Upper lobe of left lung (tissue), 6 donors: ENCODE data around the gene TTC22. TPM values are rescaled to one million over a fixed set of nuclear protein-coding genes. Genes with fewer than 3 reads are reported as not detected.
A peak's percentile ranks its signal among the peaks of the same experiment; 100 is the strongest.

Experiments used
- ATAC-seq, 2 donors: fragments of 200-7000 bp; cut with Tn5 transposase; one replicate each; pipeline ENCODE4 v1.9.1; 2022; ENCODE audit warnings: mild to moderate bottlenecking in 2 of 2, moderate library complexity in 2 of 2; ENCODE audit not compliant: low FRiP score in 2 of 2
- DNase-seq, 2 donors: peaks; one replicate each; pipeline ENCODE4 v3.0.0-alpha.2; 2019 to 2020
- H3K27ac ChIP-seq, 4 donors: fragments of 200-600 bp; sonication (generic); one replicate each; pipeline ENCODE4 v1.5.1; 2016 to 2019
- H3K27me3 ChIP-seq, 4 donors: fragments of 200-600 bp; sonication (generic); one replicate each; pipeline ENCODE4 v1.5.1; 2017 to 2019
- H3K36me3 ChIP-seq, 4 donors: fragments of 200-600 bp; sonication (generic); one replicate each; pipeline ENCODE4 v1.5.1; 2016 to 2019
- H3K4me1 ChIP-seq, 4 donors: fragments of 200-600 bp; sonication (generic); one replicate each; pipeline ENCODE4 v1.5.1; 2018 to 2019
- H3K4me3 ChIP-seq, 4 donors: fragments of 200-600 bp; sonication (generic); one replicate each; pipeline ENCODE4 v1.5.1; 2017 to 2019; ENCODE audit warnings: mild to moderate bottlenecking in 2 of 4, moderate library complexity in 1 of 4
- H3K9me3 ChIP-seq, 4 donors: fragments of 200-600 bp; sonication (generic); one replicate each; pipeline ENCODE4 v1.5.1; 2018 to 2019
- EP300 ChIP-seq, 4 donors: sonication (generic); formaldehyde crosslinking; IDR thresholded peaks; one replicate each; pipeline ENCODE4 v1.5.1; 2017; ENCODE audit warnings: antibody characterized with exemption in 4 of 4, control low read depth in 2 of 4
- POLR2A ChIP-seq, 4 donors: fragments of 450-650 bp; IDR thresholded peaks; one replicate each; pipeline ENCODE4 v1.5.1; 2016 to 2017; ENCODE audit warnings: antibody characterized with exemption in 4 of 4, mild to moderate bottlenecking in 2 of 4
- POLR2AphosphoS5 ChIP-seq, 2 donors: sonication (generic); formaldehyde crosslinking; IDR thresholded peaks; one replicate each; pipeline ENCODE4 v1.5.1; 2017; ENCODE audit warnings: antibody characterized with exemption in 2 of 2
- WGBS, 2 donors: methylation state at CpG; one replicate each; pipeline ENCODE4 v1.1.5; 2017 to 2018; 5-methylcytosine and 5-hydroxymethylcytosine counted together
- total RNA-seq, 6 donors: library from RNA; depleted of rRNA in 4 of 6; stranded (reverse); fragments of >200 nt in 4 of 6; gene quantifications; one replicate each; pipeline versions ENCODE4 v1.1.0 to v1.2.1, GENCODE V29; 2016 to 2021
- TF ChIP-seq, protein P1 (sequence below), 6 experiments: fragments of 450-650 bp in 4 of 6; fragments of 200-600 bp in 2 of 6; sonication (generic) in 2 of 6; IDR thresholded peaks; one replicate each; pipeline ENCODE4 v1.5.1; 2016 to 2019; ENCODE audit warnings: antibody characterized with exemption in 6 of 6
- donor health status: DM: no; HTN: no; CAD: no; lungs with moderate emphysema.
- donor health status: DM: no; HTN: yes; CAD: no; lungs with severe emphysema.

TTC22 gene
- total RNA-seq, 6 donors from 2014 or later, result 6.9 to 15.7 (median 12.1) TPM

DNA sequence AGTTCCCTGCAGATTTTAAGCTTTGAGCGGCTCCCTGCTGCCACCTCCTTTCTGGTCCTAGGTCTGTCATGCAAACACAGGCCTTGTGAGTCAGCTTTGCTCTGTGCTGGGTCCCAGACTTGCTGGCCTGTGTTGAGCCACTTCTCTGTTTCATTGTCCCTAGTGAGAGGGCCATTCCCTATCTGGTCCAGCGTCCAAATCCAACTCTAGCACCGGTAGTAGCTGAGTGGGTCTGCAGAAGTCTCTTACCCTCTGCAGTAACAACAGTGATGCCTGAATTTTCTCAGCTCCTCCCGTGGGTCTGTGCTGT lies 5.8 kb downstream of the TTC22 start:
- Histone ChIP-seq H3K27me3 (no peaks in the 10 kb centered on the region), H3K4me3 (no peak overlapping the region), H3K36me3 (no peaks in the 10 kb centered on the region), H3K9me3 (peaks cover 0 to 9% (median 4%) of the 10 kb centered on the region in 4 donors), H3K27ac (no peak overlapping the region), H3K4me1 (peaks cover 0 to 15% (median 11%) of the 10 kb centered on the region in 4 donors)
- ATAC-seq (no peak), DNase-seq (no peak)
- no peak for TF ChIP-seq EP300 (IDR thresholded peaks at IDR 0.05)
- TF ChIP-seq POLR2AphosphoS5 (IDR thresholded peaks at IDR 0.05), result no peak
- TF ChIP-seq POLR2A (IDR thresholded peaks at IDR 0.05), result no peak
- TF ChIP-seq, protein P1, sequence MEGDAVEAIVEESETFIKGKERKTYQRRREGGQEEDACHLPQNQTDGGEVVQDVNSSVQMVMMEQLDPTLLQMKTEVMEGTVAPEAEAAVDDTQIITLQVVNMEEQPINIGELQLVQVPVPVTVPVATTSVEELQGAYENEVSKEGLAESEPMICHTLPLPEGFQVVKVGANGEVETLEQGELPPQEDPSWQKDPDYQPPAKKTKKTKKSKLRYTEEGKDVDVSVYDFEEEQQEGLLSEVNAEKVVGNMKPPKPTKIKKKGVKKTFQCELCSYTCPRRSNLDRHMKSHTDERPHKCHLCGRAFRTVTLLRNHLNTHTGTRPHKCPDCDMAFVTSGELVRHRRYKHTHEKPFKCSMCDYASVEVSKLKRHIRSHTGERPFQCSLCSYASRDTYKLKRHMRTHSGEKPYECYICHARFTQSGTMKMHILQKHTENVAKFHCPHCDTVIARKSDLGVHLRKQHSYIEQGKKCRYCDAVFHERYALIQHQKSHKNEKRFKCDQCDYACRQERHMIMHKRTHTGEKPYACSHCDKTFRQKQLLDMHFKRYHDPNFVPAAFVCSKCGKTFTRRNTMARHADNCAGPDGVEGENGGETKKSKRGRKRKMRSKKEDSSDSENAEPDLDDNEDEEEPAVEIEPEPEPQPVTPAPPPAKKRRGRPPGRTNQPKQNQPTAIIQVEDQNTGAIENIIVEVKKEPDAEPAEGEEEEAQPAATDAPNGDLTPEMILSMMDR (IDR thresholded peaks at IDR 0.05), result no peak
- 66 to 75% methylated on average over 4 of the region's 4 CpGs for WGBS, 2 donors

DNA sequence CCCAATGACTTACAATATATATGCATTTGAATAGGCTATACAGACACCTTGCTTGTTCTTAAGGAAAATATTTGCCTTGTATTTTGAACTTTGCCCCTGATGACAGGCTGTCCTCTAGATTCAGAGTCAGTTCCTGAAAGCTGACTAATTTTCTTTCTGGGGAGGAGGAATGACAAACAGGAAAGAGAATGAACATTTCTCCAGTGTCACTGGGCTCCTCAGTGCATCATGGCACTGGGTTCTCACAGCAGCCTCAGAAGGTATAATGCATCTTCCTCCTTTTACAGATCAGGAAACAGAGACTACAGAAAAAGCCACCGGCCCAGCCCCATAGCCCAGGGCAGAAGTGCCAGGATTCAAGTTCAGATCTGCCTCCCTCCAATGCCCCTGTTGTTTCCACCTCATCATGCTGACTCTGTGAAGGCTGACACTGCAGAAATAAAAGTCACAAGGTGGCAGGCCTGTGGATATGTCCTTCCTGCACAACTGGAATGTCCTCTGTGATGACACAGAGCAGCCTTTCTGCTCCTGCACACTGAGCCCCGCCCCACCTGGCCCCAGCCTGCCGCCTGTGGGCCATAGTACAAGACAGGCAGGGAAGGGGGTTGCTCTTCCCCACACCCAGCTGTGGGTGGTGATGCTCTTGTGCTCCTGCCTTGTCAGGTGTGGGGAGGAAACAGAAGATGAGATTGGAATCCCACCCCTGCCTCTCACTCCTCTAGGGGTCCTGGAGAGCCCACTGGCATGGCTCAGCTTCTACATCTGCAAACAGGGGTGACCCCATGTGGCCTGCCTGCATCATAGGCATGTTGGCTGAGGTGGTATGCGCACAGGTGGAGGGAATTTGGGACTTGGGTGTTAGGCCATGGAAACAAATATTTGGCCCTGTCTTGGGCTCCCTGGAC lies 6.4 kb downstream of the TTC22 start:
- H3K4me3 ChIP-seq, result no peak overlapping the region

DNA sequence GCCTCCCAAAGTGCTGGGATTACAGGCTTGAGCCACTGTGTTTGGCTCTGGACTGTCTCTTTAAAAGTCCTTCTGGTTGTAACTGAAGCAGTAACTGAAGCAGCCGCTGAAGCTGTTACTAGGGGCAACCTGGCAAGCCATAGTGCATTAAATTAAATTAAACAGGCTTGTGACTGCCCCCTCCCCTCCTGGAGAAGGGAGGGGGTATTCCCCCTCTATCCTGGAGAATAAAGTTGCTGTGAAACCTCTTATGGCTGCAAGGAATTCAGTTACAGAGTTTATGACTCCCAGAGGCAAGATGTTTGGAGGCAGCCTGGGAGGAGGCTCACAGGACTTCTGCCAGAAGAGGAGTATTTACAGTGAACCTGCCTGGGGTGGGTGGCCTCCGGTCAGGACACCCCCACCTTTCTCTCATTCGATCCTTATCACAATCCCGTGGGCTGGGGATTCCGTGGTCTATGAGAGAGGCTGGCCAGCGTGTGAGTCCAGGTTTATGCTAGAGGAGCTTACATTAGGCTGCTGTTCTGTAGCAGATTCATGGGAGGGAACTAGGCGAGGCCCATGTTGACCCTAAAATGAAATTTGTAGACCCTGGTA lies 8.3 kb downstream of the TTC22 start:
- peaks cover 0 to 9% (median 4%) of the 10 kb centered on the region in 4 donors for H3K9me3 ChIP-seq
- DNase-seq (no peak), ATAC-seq (no peak)
- H3K36me3 ChIP-seq, result no peaks in the 10 kb centered on the region
- no peaks in the 10 kb centered on the region for H3K4me1 ChIP-seq
- 76 to 81% methylated on average over 4 to 7 of the region's 7 CpGs for WGBS, 2 donors
- no peak overlapping the region for H3K27ac ChIP-seq
- TF ChIP-seq POLR2A (IDR thresholded peaks at IDR 0.05) (no peak), EP300 (IDR thresholded peaks at IDR 0.05) (no peak), POLR2AphosphoS5 (IDR thresholded peaks at IDR 0.05) (no peak)
- TF ChIP-seq, protein P1 (IDR thresholded peaks at IDR 0.05), result no peak
- H3K4me3 ChIP-seq, result no peak overlapping the region
- no peaks in the 10 kb centered on the region for H3K27me3 ChIP-seq

More for the DNA sequence above, 6.4 kb downstream of the TTC22 start:
- ATAC-seq, result no peak
- WGBS, 2 donors, result 66 to 86% methylated on average over 4 of the region's 4 CpGs
- peak in 1 of 2 donors; percentile 53 for DNase-seq
- Histone ChIP-seq H3K27me3 (no peaks in the 10 kb centered on the region), H3K36me3 (no peaks in the 10 kb centered on the region), H3K4me1 (peaks cover 0 to 10% (median 7%) of the 10 kb centered on the region in 4 donors), H3K27ac (no peak overlapping the region), H3K9me3 (peaks cover 0 to 9% (median 4%) of the 10 kb centered on the region in 4 donors)
- no peak for TF ChIP-seq POLR2A (IDR thresholded peaks at IDR 0.05)
- no peak for TF ChIP-seq EP300 (IDR thresholded peaks at IDR 0.05)
- TF ChIP-seq POLR2AphosphoS5 (IDR thresholded peaks at IDR 0.05), result no peak
- TF ChIP-seq, protein P1 (IDR thresholded peaks at IDR 0.05), result no peak

DNA sequence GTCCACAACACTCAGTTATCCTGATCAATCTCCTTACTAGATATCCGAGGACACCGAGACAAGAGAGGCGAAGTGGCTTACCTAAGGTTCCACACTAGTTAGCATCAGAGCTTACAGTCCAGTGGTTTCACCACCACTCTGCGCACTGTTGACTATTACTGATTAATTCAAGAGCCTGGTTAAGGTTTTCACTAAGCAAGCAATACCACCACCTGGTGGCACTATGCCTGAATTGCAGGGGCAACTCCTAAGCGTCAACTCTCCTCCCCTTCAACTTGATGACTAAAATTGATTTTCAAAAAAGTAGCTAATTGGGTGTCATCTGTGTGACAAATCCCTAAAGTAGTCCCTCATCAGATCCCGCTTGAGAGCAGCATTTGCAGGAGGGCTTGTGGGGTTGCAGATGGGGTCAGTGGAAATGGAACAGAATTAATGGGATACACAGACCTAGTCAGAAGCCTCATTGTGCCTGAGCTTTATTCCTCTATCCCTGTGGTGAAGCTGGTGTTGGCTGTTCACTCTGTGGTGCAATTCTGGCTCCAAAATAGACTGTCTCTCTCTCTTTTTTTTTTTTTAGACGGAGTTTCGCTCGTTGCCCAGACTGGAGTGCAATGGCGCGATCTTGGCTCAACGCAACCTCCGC lies 9.1 kb downstream of the TTC22 start:
- DNase-seq, result no peak
- no peak overlapping the region for H3K27ac ChIP-seq
- H3K27me3 ChIP-seq, result no peaks in the 10 kb centered on the region
- H3K4me1 ChIP-seq, result no peaks in the 10 kb centered on the region
- H3K9me3 ChIP-seq, result peaks cover 0 to 9% (median 4%) of the 10 kb centered on the region in 4 donors
- no peaks in the 10 kb centered on the region for H3K36me3 ChIP-seq
- 88 to 92% methylated on average over 9 to 13 of the region's 13 CpGs for WGBS, 2 donors
- no peak for ATAC-seq
- H3K4me3 ChIP-seq, result no peak overlapping the region
- TF ChIP-seq POLR2AphosphoS5 (IDR thresholded peaks at IDR 0.05), result no peak
- TF ChIP-seq, protein P1 (IDR thresholded peaks at IDR 0.05), result peak in 2 of 6 experiments; percentile 35 to 37
